IMR-90 (cell line): ENCODE measurements around the gene NUP37. TPM values are rescaled to one million over a fixed set of nuclear protein-coding genes. Genes with fewer than 3 reads are reported as not detected.

Experiments
- ATAC-seq: fragments of 200-7000 bp; cut with Tn5 transposase; 2 replicates; pipeline ENCODE4 v1.9.1; 2020; ENCODE audit warnings: low read depth, mild to moderate bottlenecking, moderate library complexity
- BruUV-seq: library from RNA; stranded (reverse); fragments of 400-500 nt; replicated peaks from 2 replicates; lab custom pipeline; 2021; lab: Mats Ljungman, UMichigan
- CTCF ChIA-PET: fragments of 300-600 bp; formaldehyde crosslinking; extraction: SDS; loops from one replicate; lab custom pipeline; 2021; ENCODE audit warnings: antibody characterized with exemption; lab: Yijun Ruan, JAX
- POLR2A ChIA-PET: fragments of 300-600 bp; sonication (Branson Sonifier 250); formaldehyde crosslinking; loops from one replicate; lab custom pipeline; 2022; ENCODE audit warnings: antibody characterized with exemption; ENCODE audit not compliant: unreplicated experiment; lab: Charles Lee
- DNase-seq: peaks from one replicate; pipeline ENCODE4 v3.0.0; 2013
- H2AFZ ChIP-seq: replicated peaks from 2 replicates; pipeline ENCODE3; 2013; ENCODE audit warnings: low read length, mild to moderate bottlenecking; ENCODE audit not compliant: poor library complexity
- H2AK5ac ChIP-seq: 2 replicates; pipeline ENCODE4 v1.6.1; 2013; ENCODE audit warnings: low read depth, low read length, inconsistent platforms
- H2AK9ac ChIP-seq: replicated peaks from 2 replicates; pipeline ENCODE3; 2013; ENCODE audit warnings: mild to moderate bottlenecking, low read depth, low read length, moderate library complexity; ENCODE audit not compliant: poor library complexity
- H2BK120ac ChIP-seq: 2 replicates; pipeline ENCODE4 v1.6.1; 2013; ENCODE audit warnings: low read depth, low read length, inconsistent platforms
- H2BK15ac ChIP-seq: 3 replicates; pipeline ENCODE4 v1.6.1; 2013; ENCODE audit warnings: low read depth, low read length, inconsistent platforms
- H2BK20ac ChIP-seq: 2 replicates; pipeline ENCODE4 v1.6.1; 2013; ENCODE audit warnings: low read depth, mild to moderate bottlenecking, inconsistent platforms, low read length, moderate library complexity
- H2BK5ac ChIP-seq: 2 replicates; pipeline ENCODE4 v1.6.1; 2013; ENCODE audit warnings: mild to moderate bottlenecking, low read depth, low read length, inconsistent platforms; ENCODE audit not compliant: poor library complexity, severe bottlenecking
- H3K14ac ChIP-seq: replicated peaks from 2 replicates; pipeline ENCODE4 v1.6.1; 2013; ENCODE audit warnings: low read depth, low read length, inconsistent platforms
- H3K18ac ChIP-seq: 2 replicates; pipeline ENCODE4 v1.6.1; 2013; ENCODE audit warnings: low read depth, low read length, control low read depth
- H3K23ac ChIP-seq: 2 replicates; pipeline ENCODE4 v1.6.1; 2013; ENCODE audit warnings: low read depth, low read length, inconsistent platforms
- H3K27ac ChIP-seq: 2 replicates; pipeline ENCODE4 v1.5.1; 2013; ENCODE audit warnings: mild to moderate bottlenecking, control low read depth, low read length; ENCODE audit not compliant: insufficient read depth
- H3K27me3 ChIP-seq: 2 replicates; pipeline ENCODE4 v1.6.1; 2013; ENCODE audit warnings: low read length; ENCODE audit not compliant: control insufficient read depth, insufficient read depth
- H3K36me3 ChIP-seq: 2 replicates; pipeline ENCODE4 v1.6.1; 2013; ENCODE audit warnings: low read length, mixed read lengths; ENCODE audit not compliant: control insufficient read depth, insufficient read depth
- H3K4ac ChIP-seq: 2 replicates; pipeline ENCODE4 v1.6.1; 2013; ENCODE audit warnings: low read depth, low read length, inconsistent platforms
- H3K4me1 ChIP-seq: 2 replicates; pipeline ENCODE4 v1.6.1; 2013; ENCODE audit warnings: low read length, mixed read lengths; ENCODE audit not compliant: control insufficient read depth, insufficient read depth
- H3K4me2 ChIP-seq: 2 replicates; pipeline ENCODE4 v1.6.1; 2013; ENCODE audit warnings: low read depth, mild to moderate bottlenecking, control low read depth, low read length, moderate library complexity
- H3K4me3 ChIP-seq: 2 replicates; pipeline ENCODE4 v1.5.1; 2013; ENCODE audit warnings: low read depth, mild to moderate bottlenecking, control low read depth, low read length, moderate library complexity; ENCODE audit not compliant: insufficient read depth
- H3K56ac ChIP-seq: 2 replicates; pipeline ENCODE4 v1.6.1; 2013; ENCODE audit warnings: low read length, inconsistent platforms; ENCODE audit not compliant: insufficient read depth; ENCODE audit errors: extremely low read depth
- H3K79me1 ChIP-seq, 2 experiments: 2 replicates each; pipeline ENCODE4 v1.6.1; 2013; ENCODE audit warnings: low read length in 2 of 2, inconsistent platforms in 1 of 2, low read depth in 1 of 2
- H3K9ac ChIP-seq: 2 replicates; pipeline ENCODE4 v1.6.1; 2013; ENCODE audit warnings: low read depth, low read length, control low read depth
- H3K9me1 ChIP-seq: 2 replicates; pipeline ENCODE4 v1.6.1; 2013; ENCODE audit warnings: low read length, inconsistent platforms; ENCODE audit not compliant: insufficient read depth
- H3K9me3 ChIP-seq: 2 replicates; pipeline ENCODE4 v1.6.1; 2013; ENCODE audit warnings: low read length; ENCODE audit not compliant: control insufficient read depth, insufficient read depth
- H4K20me1 ChIP-seq: 2 replicates; pipeline ENCODE4 v1.6.1; 2013; ENCODE audit warnings: low read length, inconsistent platforms; ENCODE audit not compliant: insufficient read depth
- H4K5ac ChIP-seq: 2 replicates; pipeline ENCODE4 v1.6.1; 2013; ENCODE audit warnings: mild to moderate bottlenecking, low read depth, low read length, control low read depth
- H4K8ac ChIP-seq, 2 experiments: 2 replicates each; pipeline ENCODE4 v1.6.1; 2013; ENCODE audit warnings: low read depth in 2 of 2, low read length in 2 of 2, control low read depth in 1 of 2, inconsistent platforms in 1 of 2
- H4K91ac ChIP-seq: 2 replicates; pipeline ENCODE4 v1.6.1; 2013; ENCODE audit warnings: low read depth, low read length, inconsistent platforms; ENCODE audit not compliant: insufficient read depth
- BHLHE40 ChIP-seq: fragments of 150-350 bp; IDR thresholded peaks from 2 replicates; pipeline ENCODE4 v1.6.1; 2016; ENCODE audit warnings: mild to moderate bottlenecking, low read depth, low read length
- CEBPB ChIP-seq: IDR thresholded peaks from 2 replicates; pipeline ENCODE4 v1.6.1; 2012; ENCODE audit warnings: low read depth, low read length, improper control_type of control experiment
- CHD1 ChIP-seq: IDR thresholded peaks from 2 replicates; pipeline ENCODE4 v1.6.1; 2012; ENCODE audit warnings: low read depth, low read length, improper control_type of control experiment
- CTCF ChIP-seq: conservative IDR thresholded peaks from 2 replicates; pipeline ENCODE4 v1.5.1; 2012; ENCODE audit warnings: mild to moderate bottlenecking, low read depth, low read length, improper control_type of control experiment
- ELK1 ChIP-seq: fragments of 150-350 bp; IDR thresholded peaks from 2 replicates; pipeline ENCODE4 v1.6.1; 2016; ENCODE audit warnings: low read depth, mild to moderate bottlenecking, low read length, moderate library complexity, borderline replicate concordance
- FOS ChIP-seq: fragments of 150-350 bp; IDR thresholded peaks from 2 replicates; pipeline ENCODE4 v1.6.1; 2016; ENCODE audit warnings: low read depth, low read length
- MAFK ChIP-seq: IDR thresholded peaks from 2 replicates; pipeline ENCODE4 v1.6.1; 2012; ENCODE audit warnings: low read depth, low read length, improper control_type of control experiment
- MAZ ChIP-seq: IDR thresholded peaks from 2 replicates; pipeline ENCODE4 v1.6.1; 2012; ENCODE audit warnings: low read depth, mild to moderate bottlenecking, low read length, improper control_type of control experiment, moderate library complexity, borderline replicate concordance
- MXI1 ChIP-seq: IDR thresholded peaks from 2 replicates; pipeline ENCODE4 v1.6.1; 2012; ENCODE audit warnings: low read depth, mild to moderate bottlenecking, low read length, moderate library complexity, borderline replicate concordance
- NFE2L2 ChIP-seq: fragments of 150-350 bp; IDR thresholded peaks from 2 replicates; pipeline ENCODE4 v1.6.1; 2016; ENCODE audit warnings: low read depth, mild to moderate bottlenecking, low read length
- POLR2A ChIP-seq: IDR thresholded peaks from 2 replicates; pipeline ENCODE4 v1.6.1; 2012; ENCODE audit warnings: mild to moderate bottlenecking, low read depth, low read length
- RAD21 ChIP-seq: IDR thresholded peaks from 2 replicates; pipeline ENCODE4 v1.6.1; 2012; ENCODE audit warnings: low read length, improper control_type of control experiment
- RCOR1 ChIP-seq: IDR thresholded peaks from 2 replicates; pipeline ENCODE4 v1.6.1; 2012; ENCODE audit warnings: mild to moderate bottlenecking, low read length, improper control_type of control experiment; ENCODE audit not compliant: insufficient replicate concordance
- RFX5 ChIP-seq: IDR thresholded peaks from 2 replicates; pipeline ENCODE4 v1.8.0; 2012; ENCODE audit warnings: low read depth, mild to moderate bottlenecking, low read length, moderate library complexity
- SMC3 ChIP-seq: fragments of 150-350 bp; IDR thresholded peaks from 2 replicates; pipeline ENCODE4 v1.6.1; 2016; ENCODE audit warnings: low read depth, mild to moderate bottlenecking, antibody characterized with exemption, low read length, moderate library complexity
- USF2 ChIP-seq: fragments of 150-350 bp; IDR thresholded peaks from 2 replicates; pipeline ENCODE4 v1.6.1; 2017; ENCODE audit warnings: mild to moderate bottlenecking, antibody characterized with exemption, low read length, low read depth
- WGBS, 2 experiments: methylation state at CpG; one replicate each; pipeline versions ENCODE4 v1.1.5 to v1.1.7; 2013; ENCODE audit warnings: missing lambda C conversion rate in 2 of 2; ENCODE audit not compliant: insufficient read length in 1 of 2; ENCODE audit errors: extremely low coverage in 2 of 2; 5-methylcytosine and 5-hydroxymethylcytosine counted together
- dilution Hi-C: fragments of 300-500 bp; cut with HindIII; formaldehyde crosslinking; loops from one replicate; pipeline ENCODE4 v1.14.3; 2018; ENCODE audit warnings: low sequenced_read_pairs; ENCODE audit not compliant: unreplicated experiment
- in situ Hi-C: fragments of 300-500 bp; cut with MboI; formaldehyde crosslinking; loops from 3 replicates; pipeline ENCODE4 v1.14.3; 2019; ENCODE audit warnings: low sequenced_read_pairs, inconsistent platforms, mixed read lengths
- intact Hi-C: fragments of 100-400 bp; cut with micrococcal nuclease; formaldehyde crosslinking; loops from 2 replicates; pipeline ENCODE4 v1.10.0; 2022
- polyA plus RNA-seq, 3 experiments: library from polyadenylated mRNA; depleted of rRNA; stranded (reverse); fragments of >200 nt; gene quantifications; 2 replicates each; pipeline ENCODE4 v1.2.3, GENCODE V29; 2012; ENCODE audit warnings: low replicate concordance in 1 of 3
- total RNA-seq: library from RNA; depleted of rRNA; stranded (reverse); fragments of >200 nt; gene quantifications from 2 replicates; pipeline ENCODE4 v1.2.3, GENCODE V29; 2012

The NUP37 gene
- total and polyA plus RNA-seq, 2 of the 4 experiments (the other 2 are of a cell fraction): 41.1 to 55.0 TPM

GRCh38 chr12:102051431-102051965 lies 68.4 kb downstream of the NUP37 start:
- intact Hi-C loops: no loop called here
- no TSS peak for BruUV-seq

More at GRCh38 chr12:102051431-102051965, 68.4 kb downstream of the NUP37 start:
- DNase-seq: no peak
- H4K91ac ChIP-seq: no peak overlapping the region
- H2BK15ac ChIP-seq: no peak overlapping the region
- CTCF ChIA-PET: no interaction called here
- no peak overlapping the region for H2BK120ac ChIP-seq
- dilution Hi-C loops (no loop called here), in situ Hi-C loops (no loop called here)
- H2AK5ac ChIP-seq: no peak overlapping the region
- no peaks in the 10 kb centered on the region; the same call in 1 of the 2 replicates for H4K20me1 ChIP-seq
- peaks cover 3 to 11% of the 10 kb centered on the region in 2 experiments; a peak in 3 of 4 replicates for H3K79me1 ChIP-seq
- H4K5ac ChIP-seq: no peak overlapping the region
- ATAC-seq: no peak
- H3K18ac ChIP-seq: no peak overlapping the region
- H3K36me3 ChIP-seq: peaks cover 12% of the 10 kb centered on the region; the same call in 1 of the 2 replicates
- H4K8ac ChIP-seq: no peak overlapping the region
- H3K14ac ChIP-seq: no peak overlapping the region
- POLR2A ChIA-PET: no interaction called here
- no peak overlapping the region for H3K4me2 ChIP-seq
- H2BK20ac ChIP-seq: no peak overlapping the region
- no peak overlapping the region for H3K27ac ChIP-seq
- no peak overlapping the region for H2AFZ ChIP-seq
- no peaks in the 10 kb centered on the region for H3K9me3 ChIP-seq
- H3K9me1 ChIP-seq: no peaks in the 10 kb centered on the region
- H3K27me3 ChIP-seq: no peaks in the 10 kb centered on the region
- TF ChIP-seq SMC3: no peak
- TF ChIP-seq CTCF: no peak
- TF ChIP-seq MXI1: no peak
- TF ChIP-seq POLR2A: no peak
- TF ChIP-seq CHD1: no peak
- TF ChIP-seq FOS: no peak
- no peak for TF ChIP-seq ELK1
- no peak for TF ChIP-seq BHLHE40
- no peak for TF ChIP-seq RAD21
- TF ChIP-seq NFE2L2: no peak
- no peak for TF ChIP-seq USF2
- no peak for TF ChIP-seq MAFK
- TF ChIP-seq MAZ: no peak
- no peak for TF ChIP-seq CEBPB
- no peak for TF ChIP-seq RCOR1
- no peak for TF ChIP-seq RFX5
- no peak overlapping the region for H3K23ac ChIP-seq
- H3K4me3 ChIP-seq: no peak overlapping the region
- H2AK9ac ChIP-seq: no peak overlapping the region
- no peak overlapping the region for H3K9ac ChIP-seq
- H3K4ac ChIP-seq: no peak overlapping the region
- no peak overlapping the region for H3K56ac ChIP-seq
- 0 out of 2 replicates have a peak, but pooled peaks cover 2% of the 10 kb centered on the region for H3K4me1 ChIP-seq
- no CpG with 5 or more reads among the region's 1 CpG for WGBS, 2 experiments
- no peak overlapping the region for H2BK5ac ChIP-seq
